Left forelimb (tissue), 1 donor: ENCODE data around the gene INTS6.

Experiments used
- DNase-seq: peaks from one replicate; pipeline ENCODE4 v3.0.0-alpha.2; 2018; ENCODE audit warnings: low spot score

Gene INTS6

DNA sequence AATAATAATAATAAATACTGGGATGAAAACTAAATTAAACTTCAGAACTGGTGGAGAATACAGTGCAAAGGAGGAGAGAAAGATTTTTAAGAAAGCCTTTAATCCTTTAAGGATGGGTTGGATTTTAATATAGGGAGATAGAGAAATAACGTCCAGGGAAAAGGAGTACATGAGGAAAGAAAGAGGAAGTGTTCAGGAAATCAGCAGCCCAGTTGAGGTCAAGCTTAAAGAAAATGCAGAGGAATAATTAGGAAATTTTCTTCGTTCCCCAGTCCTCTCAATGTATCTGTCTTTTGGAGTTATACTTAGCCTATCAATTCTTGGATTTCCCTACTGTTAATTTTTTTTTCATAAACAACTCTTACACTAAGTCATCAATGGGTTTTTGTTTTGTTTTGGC, 47.7 kb downstream of the INTS6 start:
- no peak for DNase-seq

DNA sequence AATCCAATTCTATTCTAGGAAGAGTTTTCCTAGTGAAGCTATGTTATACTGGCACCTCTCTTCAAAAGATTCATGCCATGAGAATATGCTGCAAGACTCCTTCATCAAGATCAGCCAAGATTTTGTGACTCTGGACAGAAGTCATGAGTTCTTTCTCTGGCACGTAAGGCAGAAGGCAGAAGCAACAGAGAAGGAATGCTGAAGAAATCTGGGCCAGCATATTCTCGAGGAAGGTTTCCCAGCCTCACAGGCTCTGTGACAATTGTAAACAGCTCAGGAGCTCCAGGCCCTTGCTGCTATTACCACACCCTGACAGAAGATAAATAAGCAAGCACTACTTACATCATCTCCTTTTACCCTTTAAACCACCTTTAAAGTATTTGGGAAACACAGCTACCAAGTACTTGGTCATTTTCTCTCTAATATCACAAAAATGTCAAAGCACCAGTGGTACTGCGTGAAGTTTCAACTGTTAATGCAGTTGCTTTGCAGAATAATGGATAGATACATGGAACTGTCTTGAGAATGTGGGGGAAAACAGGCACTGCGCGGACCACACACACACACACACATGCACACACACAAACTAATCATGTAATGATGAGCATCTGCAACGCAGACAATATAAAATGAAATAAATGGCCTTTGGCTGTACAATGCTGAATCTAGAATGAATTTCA, 55.4 kb downstream of the INTS6 start:
- DNase-seq: no peak

DNA sequence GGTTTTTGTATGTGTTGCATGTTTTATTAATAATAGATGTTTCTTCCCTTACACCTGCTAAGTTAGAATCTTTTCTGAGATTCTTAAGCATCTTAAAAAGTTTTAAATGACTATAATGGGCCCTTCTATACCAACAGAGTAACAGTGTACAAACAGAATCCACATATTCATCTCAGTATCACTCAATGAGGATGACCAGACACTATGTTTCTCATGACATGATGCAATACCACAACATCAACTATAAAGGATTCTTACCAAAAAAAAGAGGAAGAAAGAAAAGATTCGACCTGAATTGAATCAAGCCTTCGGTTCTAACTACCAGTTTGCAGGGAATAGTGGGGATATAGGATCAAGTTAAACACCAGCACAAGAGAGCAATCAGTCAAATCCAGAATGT, 56.5 kb downstream of the INTS6 start:
- DNase-seq: no peak

DNA sequence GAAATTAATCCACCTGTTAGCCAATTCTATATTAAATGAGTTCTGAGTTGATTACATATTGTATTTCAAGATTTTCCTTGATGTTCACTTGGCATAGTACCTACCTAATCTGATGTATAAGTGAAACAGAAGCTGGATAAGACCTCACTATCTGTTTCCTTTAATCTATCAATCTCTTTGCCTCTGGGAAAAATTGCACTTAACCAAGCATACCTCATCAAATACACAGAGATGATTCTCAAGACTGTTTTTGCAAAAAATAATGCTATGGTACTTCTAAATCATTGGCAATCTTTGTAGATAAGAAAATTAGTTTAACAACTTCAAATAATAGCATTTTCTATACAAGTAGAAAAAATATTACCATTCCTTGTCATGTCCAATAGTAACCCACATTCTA, 58.1 kb downstream of the INTS6 start:
- DNase-seq: no peak

DNA sequence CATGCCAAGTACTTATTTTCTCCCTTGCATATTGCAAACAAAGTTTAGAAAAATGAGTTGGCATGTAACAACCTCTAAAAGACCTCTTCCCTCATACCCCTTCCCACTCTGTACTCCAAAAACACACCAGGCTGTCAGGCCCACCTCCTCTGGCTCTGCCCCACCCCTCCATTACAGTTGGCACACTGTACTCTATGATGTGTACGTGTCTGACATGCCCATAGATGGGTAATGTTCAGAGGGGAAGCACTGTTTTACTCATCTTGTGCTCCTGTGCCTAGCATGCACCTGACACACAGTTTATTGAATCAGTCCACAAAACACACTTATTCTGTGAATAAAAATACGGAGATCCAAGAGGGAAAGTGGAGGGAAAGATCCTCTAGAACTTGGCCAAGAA, 67.7 kb downstream of the INTS6 start:
- no peak for DNase-seq

DNA sequence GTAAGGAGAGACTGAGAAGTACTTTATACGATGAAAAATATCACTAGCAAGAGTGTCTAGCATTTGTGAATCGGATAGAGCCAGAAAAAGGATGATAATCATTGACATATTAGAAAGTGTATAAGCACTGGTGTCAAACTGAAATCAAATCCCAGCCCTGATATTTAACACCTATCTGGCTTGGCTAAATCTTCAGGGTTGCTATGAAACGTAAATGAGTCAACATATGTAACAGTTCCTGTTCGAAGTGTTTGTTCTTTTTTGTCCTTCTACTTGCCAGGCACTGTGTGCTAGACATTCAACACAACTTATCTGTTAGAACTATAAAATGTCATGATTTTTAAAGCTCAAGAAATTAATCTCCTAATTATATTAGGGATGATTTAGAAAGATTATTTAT, 72.6 kb downstream of the INTS6 start:
- DNase-seq: no peak

DNA sequence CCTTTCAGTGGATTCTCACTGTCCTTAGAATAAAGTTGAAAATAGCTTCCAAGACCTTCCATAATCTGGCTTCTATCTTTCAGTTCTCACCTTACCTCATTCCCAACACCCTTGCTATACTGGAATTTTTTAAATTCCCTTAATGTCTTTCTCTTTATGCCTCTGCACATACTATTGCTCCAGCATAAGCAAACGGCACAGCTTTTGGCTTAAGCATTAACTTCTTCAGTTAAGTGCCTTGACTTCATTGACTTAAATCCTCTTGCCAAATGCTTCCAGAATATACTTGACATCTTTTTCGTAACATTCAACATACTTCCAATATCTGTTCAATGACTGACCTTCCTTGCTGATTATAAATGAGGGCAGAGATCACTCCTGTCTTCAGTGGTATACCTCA, 79.4 kb downstream of the INTS6 start:
- DNase-seq: no peak

DNA sequence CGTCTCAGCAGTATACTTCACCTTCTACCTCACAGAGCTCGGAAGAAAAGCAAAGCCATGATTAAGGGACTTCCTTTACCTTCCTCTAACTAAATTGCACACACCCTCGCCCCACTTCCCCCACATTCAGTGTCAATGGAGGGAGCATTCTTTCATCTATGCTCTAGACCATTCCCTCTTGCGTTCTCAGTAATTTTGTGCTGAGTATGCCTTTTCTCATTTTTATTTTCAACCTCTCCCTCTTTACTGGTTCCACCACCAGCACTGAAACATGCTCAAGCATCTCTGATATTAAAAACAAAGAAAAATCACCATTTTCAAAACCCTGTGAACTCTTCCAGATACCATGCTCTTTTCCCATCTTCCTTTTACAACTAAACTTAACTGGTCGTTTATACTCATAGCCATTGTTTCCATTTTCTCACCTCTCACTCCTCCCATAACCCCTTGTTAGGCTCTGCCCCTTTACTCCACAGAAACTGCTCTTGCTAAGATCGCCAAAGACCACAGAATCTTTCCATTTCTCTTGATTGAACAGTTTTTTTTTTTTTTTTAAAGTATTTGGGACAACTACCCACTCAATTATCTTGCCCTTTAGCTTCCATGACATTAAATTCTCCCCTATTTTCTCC, 81.0 kb downstream of the INTS6 start:
- DNase-seq: no peak

DNA sequence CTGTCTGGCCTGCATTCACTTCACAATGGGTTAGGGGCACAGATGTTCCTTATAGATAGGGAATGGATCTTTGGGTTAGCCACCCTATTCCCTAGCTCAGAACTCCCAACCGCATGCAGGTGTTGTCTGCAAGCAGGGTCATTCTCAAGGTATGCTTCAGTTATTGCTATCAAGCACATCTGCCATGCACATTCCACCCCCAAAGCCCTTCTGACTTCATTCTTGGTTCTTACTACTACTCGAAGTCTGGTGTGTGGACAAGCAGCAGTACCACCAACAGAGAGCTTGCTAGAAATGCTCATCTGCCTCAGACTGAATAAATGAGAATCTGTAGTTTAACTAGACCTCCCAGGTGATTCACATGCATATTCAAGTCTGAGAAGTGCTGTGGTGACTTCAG, 82.0 kb downstream of the INTS6 start:
- DNase-seq: no peak

DNA sequence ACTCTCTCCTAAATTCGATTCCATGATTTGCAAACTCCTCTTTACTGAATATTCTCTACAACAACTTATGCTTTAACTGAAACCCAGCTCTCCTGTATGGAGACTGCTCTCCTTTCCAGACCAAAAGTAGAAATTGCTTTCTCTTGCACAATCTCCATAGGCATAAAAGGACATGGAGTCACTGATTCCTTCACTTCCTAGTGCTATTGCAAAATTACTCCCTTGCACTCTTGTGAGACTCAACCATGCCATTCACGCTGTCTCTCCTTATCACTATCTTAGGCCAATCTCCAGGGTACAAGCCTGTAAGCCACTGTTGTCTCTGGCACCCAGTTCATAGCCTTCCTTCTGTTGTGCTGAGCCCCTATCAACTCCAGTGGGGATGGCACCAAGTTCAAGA, 82.7 kb downstream of the INTS6 start:
- DNase-seq: no peak

DNA sequence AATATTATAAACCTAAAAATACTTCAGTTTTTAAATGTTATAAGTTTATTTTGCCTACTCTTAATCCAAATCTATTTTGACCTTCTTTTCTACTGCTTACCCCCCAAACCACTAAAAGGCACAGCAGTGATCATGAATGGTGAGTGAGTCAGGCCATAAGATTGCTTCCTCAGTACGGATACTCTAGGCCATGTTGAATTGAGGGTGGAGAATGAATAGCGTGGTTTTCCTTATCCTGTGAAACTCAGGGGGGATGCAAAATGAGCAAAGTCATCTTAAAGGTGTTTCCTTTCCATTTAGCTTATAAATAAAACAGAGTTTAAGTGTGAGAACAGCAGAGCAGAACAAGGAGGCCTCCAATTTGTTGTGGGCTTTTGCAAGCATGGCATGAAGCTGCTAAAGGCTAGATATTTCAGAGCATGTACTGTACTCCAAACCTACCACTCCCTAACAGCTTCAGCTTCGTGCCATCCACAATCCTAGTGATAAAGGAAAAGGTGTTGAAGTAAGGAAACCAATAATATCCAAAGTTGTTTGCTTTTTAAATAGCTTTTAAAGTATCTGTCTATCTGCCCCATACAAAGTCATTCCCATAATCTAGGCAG, 88.3 kb downstream of the INTS6 start:
- DNase-seq: no peak

DNA sequence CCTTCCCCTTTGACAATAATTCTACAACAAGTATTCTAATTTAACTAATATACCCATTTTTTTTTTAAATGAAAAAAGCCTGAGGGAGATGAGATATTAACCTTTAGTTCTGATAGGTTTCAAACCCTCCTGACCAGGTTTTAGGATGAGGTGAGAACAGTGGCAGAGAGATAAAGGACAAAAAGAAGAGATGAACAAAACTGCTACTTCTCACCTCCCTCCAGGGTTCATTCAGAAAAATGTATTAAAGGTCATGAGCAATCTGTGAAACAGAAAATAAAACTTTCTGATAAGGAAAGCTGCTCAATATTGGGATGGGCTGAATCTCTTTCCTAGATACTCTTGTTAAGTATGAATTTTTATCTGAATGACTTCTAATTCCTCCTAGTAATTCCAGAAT, 89.2 kb downstream of the INTS6 start:
- DNase-seq: no peak

DNA sequence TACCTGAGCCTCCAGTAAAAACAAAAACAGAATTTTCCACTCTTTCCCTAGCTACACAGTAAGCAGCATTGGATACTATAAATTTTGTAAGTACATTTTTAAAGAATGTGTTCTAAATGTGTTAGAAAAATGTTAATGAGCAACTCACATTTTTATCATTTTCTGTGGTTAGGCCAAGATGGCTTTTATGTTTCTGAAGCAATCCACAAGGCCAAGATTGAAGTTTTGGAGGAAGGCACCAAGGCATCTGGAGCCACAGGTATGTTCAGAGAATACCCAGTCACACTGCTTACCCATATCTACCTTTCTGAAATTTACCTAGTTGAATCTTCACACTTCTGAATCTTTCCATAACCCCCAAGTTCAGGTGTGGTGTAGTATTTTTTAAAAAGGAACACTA, 91.7 kb downstream of the INTS6 start:
- no peak for DNase-seq

DNA sequence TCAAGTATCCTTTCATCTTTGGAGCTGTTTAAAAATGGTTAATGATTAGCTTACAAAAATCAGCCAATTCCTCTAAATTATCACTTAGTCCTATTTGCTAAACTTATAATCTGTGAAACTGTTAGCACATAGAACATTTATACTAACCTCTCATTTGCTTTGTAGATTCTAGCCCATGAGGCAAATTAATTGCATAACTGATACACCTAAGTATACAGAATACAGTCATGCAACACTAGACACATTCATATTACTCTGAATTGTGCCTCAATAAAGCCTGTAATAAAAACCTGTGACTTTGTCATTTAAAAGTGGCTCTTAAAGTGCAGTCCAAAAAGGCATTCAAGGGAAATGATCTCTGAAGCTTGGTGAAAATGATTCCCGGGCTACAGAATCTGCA, 92.3 kb downstream of the INTS6 start:
- DNase-seq: no peak

DNA sequence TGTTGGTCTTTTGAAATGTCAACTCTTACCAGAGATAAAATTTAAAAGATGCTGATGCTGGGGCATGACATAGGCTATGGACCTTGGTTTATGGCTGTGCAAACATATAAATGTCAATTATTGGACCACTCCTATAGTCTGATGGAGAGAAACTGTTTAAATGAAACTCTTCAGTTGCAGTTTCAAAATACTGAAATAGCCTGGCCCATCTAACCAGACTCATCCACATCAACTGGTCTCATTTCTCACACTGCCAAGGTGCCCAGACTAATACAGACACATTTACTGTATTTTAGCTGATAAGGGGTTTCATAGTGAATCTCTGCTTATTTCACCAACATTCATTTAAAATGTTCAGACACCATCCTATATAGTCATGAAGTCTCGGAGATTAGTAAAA, 93.5 kb downstream of the INTS6 start:
- no peak for DNase-seq

DNA sequence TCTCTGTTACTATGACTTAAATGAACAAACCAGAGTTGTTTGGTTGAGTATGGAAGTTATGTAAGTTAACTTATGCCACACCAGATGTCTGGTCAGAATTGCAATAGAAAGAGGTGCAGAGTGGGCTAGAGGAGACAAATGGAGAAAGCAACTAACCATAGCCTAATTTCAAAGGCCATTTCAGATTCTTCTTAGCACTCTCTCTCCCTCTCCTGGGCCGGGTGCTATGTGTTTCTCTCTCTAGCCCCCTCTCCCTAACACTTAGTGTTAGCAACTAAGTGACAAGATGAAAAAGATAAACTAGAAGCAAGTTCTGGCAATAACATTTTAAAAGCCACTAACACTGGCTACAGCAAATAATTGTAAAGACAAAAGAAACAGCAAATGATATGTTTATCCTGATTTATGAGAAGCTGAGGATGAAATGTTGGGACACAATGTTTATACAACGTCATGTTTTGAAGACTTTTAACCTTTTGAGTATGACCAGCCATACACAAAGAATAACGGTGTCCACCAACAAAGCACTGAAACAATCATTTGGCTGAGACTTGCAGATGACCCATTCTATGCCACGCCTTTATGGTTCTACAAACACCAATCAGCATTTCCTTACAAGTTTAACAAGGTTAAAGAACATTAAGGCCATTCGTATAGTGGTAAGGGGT, 94.8 kb downstream of the INTS6 start:
- no peak for DNase-seq

DNA sequence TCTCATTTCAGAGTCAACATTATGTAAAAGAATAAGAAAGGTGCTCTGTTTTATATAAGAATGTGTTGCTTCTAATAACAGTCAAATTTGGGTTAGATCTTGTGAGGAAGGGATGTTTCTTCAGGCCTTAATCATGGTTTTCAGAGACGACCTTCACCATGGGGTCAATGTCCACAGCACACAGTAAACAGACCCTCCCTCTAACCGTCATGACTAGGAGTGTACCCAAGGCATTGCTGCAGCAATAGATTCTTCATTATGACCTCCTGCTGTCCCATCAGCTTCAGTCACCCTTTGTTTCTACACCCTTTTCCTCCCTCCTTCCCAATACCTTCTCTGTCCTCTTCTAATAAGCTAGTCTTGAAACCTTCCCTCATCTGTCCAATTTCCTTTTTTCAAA, 97.6 kb downstream of the INTS6 start:
- DNase-seq: no peak

DNA sequence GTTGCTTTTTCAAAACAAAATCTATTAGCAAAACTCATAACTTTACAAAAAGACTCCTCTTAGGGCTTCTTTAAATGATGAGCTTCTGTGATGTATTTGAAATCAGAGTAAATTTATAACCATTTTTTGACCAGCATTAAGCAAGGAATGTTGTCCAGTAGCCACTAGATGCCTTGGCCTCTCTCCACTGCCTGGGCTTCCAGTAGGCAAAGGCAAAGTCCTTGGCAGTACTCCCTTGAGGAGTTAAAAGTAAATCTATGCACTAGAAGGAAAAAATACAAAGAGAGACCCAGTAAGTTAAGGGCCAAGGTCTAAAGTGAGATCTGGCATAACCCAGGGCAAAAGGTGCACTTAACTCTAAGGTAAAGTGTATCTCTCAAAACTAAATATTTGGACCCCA, 103.8 kb downstream of the INTS6 start:
- DNase-seq: no peak

DNA sequence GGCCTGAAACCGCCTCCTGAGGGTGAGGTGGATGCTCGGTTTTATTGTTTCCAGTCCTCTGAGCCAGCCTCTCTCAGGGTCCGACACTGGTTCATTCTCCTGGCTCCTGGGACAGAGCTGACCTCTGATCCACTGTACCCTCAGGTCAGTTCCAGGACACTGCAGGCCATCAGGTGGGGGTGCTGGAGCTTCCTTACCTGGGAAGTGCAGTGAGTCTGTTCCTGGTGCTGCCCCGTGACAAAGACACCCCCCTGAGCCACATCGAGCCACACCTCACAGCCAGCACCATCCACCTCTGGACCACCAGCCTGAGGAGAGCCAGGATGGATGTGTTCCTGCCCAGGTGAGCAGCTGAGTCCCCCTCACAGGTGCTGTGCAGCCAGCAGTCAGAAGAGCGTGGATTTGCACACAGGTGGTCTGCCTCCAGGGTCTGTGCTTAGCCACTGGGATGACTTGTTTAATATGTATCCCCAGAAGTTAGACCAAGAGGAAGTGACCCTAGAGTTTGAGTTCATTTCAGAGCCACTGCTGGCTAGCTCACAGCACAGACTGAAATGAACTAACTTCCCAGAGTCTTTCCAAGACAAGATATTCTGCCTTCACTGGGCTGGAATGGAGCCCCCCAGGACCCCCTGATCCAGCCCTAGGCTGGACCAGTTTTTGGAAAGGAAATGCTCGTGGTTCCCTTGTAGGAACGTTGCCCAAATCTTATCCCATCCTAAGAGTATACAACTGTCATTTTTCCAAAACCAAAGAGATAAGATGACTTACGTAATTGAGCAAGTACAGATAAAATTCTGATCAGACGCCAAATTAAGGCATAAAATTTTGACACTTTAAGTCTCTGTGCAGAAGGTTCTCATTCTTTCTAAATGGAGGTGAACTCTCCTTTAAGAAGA, 104.5 kb downstream of the INTS6 start:
- DNase-seq: no peak

DNA sequence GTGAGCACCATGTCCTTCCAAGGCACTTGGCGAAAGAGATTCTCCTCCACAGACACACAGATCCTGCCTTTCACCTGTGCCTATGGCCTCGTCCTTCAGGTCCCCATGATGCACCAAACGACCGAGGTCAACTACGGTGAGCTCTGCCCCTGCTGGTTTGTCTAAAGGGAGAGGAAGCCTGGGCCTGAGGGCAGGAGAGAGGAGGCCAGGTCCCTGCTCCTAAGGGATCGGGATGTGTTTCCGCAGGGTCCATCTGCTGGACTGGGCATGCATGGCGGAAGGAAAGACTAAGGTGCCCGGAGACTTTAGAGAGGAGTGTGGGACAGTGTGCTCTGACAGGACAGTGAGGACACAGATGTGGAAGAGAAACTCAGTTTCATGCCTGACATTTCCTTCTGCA, 105.7 kb downstream of the INTS6 start:
- DNase-seq: no peak

DNA sequence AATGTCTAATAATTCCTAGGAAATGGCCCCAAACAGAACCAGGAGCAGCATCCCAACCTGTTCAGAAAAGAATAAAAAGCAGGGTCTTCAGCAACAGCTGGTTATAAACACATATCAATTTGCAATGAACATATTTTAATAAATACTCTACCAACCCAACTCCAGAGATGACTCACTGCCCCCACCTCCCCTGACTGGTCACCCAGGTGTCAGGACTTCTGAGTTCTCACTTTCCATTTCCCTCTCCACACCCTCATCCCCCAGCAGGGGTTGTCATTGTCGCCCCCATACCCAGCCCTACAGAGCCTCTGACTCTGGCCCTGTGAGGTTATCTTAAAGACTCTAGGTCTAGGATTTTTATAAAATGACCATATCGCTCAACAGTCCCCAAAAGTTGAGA, 106.4 kb downstream of the INTS6 start:
- DNase-seq: no peak

DNA sequence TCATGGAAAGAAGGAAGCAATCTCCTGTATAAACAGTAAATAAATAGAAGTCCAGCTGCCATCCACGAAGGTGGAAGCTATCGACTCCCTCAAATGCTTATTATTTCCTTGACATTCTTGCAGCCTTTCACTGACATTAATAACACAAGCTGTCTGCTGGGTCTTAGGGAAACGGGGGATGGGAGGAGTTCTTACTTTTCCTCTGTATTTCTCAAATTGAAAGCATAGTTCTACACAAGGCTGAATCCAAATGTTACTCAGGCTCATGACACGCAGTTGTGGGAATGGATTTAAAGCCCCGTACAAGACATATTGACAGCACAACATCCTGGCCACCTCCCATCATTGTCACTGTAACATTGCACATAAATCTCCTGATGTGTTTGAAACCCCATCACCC, 109.4 kb downstream of the INTS6 start:
- no peak for DNase-seq
